Fibroblast of villous mesenchyme (primary cell): ENCODE measurements around the gene NEK6. TPM values are rescaled to one million over a fixed set of nuclear protein-coding genes. Genes with fewer than 3 reads are reported as not detected.

Experiments used
- DNase-seq: peaks from one replicate; pipeline ENCODE4 v3.0.0-alpha.2; 2010; ENCODE audit warnings: low read depth
- H3K4me3 ChIP-seq: 2 replicates; pipeline ENCODE4 v1.5.1; 2011; ENCODE audit warnings: low read depth, mild to moderate bottlenecking, low read length
- CTCF ChIP-seq: IDR thresholded peaks from 2 replicates; pipeline ENCODE4 v1.5.1; 2012; ENCODE audit warnings: low read depth, mild to moderate bottlenecking, low read length; ENCODE audit not compliant: insufficient read depth
- total RNA-seq: library from RNA; depleted of rRNA; stranded (reverse); fragments of >200 nt; gene quantifications from 2 replicates; pipeline ENCODE4 v1.2.3, GENCODE V29; 2012

Gene NEK6
- total RNA-seq, 1 donor: 41.9 TPM

- DNase-seq: no peak
- no peak for TF ChIP-seq CTCF
- no peak overlapping the region for H3K4me3 ChIP-seq
Observed at GRCh38 chr9:124213396-124213795, 44.4 kb upstream of the NEK6 start.

- TF ChIP-seq CTCF: no peak
- no peak overlapping the region for H3K4me3 ChIP-seq
- DNase-seq: no peak
Observed at GRCh38 chr9:124214116-124214515, 43.6 kb upstream of the NEK6 start.

- no peak for TF ChIP-seq CTCF
- H3K4me3 ChIP-seq: no peak overlapping the region
- DNase-seq: no peak
Observed at GRCh38 chr9:124214596-124215367, 43.0 kb upstream of the NEK6 start.

GRCh38 chr9:124215368-124215910 lies 42.3 kb upstream of the NEK6 start:
- DNase-seq: no peak
- TF ChIP-seq CTCF: no peak
- no peak overlapping the region for H3K4me3 ChIP-seq

GRCh38 chr9:124215956-124216355 lies 41.8 kb upstream of the NEK6 start:
- no peak overlapping the region for H3K4me3 ChIP-seq
- TF ChIP-seq CTCF: no peak
- no peak for DNase-seq

GRCh38 chr9:124216474-124217176 lies 41.1 kb upstream of the NEK6 start:
- no peak for DNase-seq
- TF ChIP-seq CTCF: no peak
- H3K4me3 ChIP-seq: no peak overlapping the region
